NOMO-1 treated with DMSO at 0.1 percent for 48 hours (cell line): ENCODE measurements around the gene RBM5.

ENCODE experiments used
- DNase-seq: peaks from one replicate; lab custom pipeline; 2025; ENCODE audit not compliant: unreplicated experiment; lab: John Stamatoyannopoulos, UW

The RBM5 gene

DNA sequence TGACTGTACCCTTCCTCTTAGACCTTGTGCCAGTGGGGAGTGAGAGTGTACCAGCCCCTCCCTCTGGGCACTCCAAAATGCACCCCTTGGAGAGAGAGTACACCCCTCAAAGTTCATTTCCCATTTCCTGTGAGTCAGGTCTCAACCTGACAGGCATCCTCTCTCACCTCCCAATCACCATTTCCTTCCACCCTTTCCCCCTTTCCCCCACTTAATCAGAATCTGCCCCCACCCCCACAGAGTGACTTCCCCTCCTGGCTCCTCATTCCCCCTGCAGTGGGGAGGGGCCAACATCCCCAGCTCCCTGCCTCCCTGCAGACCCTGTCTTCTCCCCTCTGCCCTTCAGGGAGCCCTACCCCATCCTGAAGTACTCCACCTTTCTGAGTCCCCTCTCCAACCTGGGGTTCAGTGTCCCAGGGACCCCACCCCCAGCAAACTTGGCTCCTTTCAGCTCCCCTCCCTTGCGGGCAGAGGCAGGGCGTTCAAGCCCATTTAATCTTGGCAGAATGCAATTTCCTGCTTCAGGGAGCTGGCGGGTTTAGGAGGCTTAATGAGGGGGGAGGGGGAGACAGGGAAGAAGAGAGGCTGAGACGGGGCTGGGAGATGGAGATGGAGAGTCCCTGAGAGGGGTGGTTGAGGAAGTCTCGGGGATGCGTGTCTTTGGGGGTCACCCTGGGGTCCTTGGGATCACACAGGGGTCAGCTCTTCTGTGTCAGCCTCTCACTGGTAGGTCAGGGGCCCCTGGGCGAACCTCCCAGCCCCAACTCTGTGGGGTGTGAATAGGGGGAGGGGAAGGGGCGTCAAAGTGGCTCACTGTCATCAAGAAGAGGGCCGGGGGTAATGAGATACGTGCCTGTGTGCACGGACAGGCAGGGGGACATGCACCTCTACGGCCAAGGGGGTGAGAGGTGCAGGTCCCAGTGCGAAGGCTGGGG, 49.8 kb downstream of the RBM5 start:
- DNase-seq: peak; percentile 15

DNA sequence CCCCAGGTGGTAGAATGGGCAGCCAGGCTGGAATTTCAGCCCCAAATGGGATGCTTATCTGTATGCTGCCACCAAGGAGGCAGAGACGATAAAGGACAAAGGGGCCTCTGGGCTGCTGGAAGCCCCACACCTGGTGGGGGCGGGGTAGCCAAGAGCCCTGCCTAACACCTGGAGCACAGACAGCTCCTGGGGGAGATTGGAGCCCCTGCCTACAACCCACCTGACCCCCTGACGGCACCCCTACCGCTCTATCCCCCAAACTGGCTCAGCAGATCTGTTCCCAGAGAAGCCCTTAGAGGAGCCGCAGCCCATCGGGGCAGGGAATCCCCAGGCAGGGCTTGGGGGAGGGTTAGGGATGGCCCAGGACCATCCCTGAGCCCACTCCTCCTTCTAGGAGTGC, 50.6 kb downstream of the RBM5 start:
- DNase-seq: no peak

DNA sequence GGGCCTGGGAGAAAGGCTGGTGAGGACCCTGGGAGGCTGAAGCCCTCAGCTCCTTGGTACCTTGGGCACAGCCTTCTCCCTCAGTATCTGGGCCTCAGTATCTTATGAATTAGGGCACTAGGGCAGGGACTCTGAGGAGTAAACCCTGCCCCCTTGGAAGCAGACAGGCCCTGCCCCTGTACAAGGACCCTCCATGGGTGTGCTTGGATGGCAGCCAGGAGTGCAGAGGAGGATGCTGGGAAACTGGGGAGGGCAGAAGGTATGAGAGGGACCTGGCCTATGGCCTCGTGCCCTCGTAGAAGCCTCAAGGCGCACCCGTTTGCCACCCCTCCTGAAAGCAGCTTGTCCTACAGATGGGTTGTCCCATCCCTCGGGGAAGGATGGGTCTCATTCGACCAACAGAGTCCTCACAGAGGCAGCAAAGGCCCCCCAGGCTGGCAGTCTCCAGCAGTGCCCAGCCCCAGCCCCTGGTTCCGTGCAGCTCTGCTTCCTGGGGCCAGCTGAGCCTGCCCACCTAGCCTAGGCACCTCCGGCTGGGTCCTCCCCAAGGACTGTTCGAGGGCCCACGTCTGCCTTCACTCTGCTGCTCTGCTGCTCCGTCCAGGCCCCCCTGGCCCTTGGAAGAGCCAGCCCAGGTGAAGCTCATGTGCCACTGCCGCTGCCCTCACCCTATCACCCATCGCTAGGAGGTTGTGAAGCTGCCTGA, 51.2 kb downstream of the RBM5 start:
- DNase-seq: no peak

DNA sequence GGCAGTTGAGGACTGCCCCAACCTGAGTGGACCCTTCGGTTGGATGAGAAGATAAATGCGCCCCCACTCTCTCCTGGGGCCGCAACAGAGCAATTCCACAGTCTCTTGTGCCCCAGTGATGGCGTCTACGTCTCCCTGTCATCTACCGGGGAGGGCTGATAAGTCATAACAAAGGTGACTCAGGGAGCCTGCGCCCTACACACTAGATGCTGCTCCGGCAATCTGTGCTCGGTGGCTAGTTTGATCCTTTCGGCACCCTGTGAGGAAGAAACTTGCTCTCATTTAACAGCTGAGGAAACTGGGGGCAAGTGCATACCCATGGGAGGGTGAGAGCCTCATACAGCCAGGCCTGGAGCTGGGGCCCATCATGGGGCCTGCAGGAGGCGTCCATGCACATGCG, 52.3 kb downstream of the RBM5 start:
- DNase-seq: no peak

DNA sequence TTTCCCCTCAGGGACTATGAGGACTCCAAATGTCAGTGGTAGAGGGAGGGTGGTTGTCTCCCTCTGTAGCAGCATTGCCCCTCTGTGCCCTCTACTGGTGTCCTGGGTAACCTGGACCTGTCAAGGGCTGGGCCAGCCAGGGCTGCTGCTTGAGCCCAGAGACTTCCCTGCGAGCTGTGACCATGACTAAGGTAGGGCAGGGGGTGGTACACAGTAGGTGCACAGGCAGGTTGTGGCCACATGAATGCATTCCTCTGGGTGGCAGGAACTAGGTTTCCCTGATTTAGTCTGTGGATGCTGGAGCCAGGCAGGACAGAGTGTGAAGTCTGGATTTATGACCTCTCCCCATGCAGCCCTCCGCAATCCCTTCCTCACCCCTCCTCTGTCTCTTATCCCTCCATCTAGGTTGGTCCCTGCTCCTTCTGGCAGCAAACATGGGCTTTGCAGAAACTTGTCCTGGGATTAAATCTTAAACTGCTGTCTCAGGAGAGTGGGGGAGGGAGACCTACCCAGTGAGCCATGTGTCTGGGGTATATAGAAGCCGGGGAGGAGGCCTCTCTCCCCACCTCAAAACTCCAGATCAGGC, 57.7 kb downstream of the RBM5 start:
- no peak for DNase-seq

DNA sequence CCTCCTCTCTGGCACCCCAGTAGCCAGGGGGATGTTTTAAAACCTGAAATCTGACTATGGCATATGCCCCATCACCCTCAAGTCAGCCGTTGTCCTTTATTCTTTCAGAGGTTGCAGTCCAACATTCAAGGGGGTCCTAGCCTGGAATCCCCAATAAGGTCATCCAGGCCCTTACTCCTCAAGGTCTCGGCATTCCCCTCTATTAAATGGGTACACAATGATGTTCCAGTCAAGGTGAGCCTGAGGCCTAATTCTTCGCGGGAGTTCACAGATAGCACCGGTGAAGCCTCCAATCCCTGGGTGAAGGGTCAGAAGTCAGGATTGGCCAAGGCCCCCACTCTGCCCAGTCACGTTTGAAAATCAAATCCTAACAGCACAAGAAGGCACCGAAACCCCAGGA, 58.3 kb downstream of the RBM5 start:
- no peak for DNase-seq

DNA sequence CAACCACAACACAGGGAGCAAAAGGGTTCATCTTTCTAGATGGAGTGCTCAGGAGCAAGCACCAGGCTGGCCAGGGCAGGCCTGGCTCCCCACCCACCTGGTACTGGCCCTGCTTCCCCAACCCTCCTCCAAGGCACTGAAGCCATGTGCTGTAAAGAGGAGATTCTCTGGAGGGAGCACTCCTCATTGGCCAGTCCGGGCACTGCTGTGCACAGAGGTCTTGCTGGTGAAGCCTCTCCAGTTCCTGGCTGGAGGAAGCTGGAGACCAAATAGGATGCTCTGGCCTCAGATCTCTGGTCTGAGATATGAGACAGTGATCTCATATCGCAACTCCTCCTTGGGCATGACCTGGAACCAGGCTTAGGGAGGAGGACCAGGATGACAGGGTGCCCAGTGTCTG, 58.7 kb downstream of the RBM5 start:
- DNase-seq: no peak

DNA sequence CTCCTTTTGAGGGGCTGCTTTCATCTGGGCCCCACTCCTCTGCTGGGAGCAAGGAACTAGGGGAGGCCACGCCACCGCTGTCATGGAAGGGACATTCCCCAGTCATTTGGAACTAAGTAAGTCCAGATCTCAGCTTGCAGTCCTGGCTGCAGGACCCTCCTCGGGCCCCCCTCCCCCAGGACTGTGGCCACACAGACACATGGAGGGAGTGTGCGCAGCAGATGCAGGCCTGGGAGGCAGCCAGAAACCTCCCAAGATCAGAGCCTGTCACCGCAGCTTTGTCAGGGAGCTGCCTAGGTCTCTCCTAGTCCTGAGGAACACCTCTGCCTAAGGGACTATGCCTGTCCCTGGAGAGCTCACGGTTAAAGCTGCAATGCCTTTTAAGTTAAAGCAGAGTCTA, 59.1 kb downstream of the RBM5 start:
- DNase-seq: no peak

DNA sequence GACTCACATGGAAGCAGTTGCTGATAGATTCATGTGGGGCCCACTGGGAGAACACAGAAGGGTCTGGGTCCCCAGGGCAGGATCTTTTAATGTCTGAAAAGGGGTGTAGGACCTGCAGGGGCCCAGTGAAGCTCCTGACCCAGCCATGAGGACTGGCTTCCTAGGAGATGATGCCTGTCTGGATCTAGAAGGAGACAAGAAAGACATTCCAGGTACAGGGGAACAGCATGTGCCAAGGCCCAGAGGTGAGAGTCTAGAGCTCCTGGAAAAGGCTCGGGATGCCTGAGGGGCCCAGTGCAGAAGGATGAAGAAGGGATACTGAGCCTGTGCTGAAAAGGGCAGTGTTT, 61.7 kb downstream of the RBM5 start:
- no peak for DNase-seq

DNA sequence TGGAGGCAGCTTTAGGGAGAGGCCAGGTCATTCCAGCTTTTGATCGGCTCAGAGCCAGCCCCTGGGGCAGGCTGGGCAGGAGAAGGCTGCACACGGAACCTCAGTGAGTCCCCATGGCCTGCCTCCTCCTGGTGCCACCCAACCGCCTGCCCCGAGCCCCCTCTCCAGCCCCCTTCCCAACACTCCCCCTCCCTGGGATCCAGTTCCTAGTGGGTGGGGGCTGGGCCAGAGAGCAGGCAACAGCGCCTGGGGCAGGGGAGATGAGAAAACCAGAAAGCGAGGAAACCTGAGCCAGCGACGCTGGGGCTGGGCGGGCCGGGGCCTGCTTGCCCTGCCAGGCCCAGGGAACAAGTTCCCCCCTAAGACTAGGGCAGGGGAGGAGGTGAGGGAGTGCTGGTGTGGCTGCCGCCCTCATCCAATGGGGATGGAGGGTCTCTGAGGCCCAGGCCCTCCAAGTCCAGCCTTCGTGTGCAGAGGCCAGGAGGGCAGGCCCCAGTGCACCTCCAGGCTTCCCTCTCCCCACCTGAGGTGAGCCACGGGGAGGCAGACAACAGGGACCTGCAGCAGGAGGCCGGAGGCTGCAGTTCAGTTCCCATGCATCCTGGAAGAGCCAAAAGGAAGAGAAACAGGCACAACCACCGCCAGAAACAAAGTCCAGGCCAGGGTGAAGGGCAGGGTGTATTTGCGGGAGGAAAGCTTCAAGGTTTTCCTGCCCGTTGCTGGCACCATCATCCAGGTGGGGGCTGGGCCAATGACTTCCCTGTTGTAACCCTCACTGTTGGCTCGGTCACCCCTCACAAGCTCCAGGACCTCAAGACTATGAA, 62.4 kb downstream of the RBM5 start:
- DNase-seq: no peak

DNA sequence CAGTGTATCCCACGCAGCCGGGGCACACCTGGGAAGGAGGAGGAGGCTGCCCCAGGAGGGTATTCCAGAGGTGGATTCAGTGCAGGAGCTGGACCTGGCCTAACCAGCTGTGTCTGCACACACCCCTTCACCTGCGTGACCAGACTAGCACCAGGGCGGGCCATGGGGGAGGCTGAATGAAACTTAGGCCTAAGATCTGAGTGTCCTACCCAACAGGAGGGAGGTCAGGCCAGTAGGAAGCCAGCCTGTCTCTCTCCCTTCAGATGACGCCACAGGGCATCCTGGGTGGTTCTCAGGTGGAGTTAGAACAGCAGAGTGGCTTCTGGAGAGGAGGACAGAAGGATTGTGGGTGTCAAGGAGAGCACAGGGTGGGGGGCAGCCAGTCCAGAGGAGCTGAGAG, 63.0 kb downstream of the RBM5 start:
- no peak for DNase-seq

DNA sequence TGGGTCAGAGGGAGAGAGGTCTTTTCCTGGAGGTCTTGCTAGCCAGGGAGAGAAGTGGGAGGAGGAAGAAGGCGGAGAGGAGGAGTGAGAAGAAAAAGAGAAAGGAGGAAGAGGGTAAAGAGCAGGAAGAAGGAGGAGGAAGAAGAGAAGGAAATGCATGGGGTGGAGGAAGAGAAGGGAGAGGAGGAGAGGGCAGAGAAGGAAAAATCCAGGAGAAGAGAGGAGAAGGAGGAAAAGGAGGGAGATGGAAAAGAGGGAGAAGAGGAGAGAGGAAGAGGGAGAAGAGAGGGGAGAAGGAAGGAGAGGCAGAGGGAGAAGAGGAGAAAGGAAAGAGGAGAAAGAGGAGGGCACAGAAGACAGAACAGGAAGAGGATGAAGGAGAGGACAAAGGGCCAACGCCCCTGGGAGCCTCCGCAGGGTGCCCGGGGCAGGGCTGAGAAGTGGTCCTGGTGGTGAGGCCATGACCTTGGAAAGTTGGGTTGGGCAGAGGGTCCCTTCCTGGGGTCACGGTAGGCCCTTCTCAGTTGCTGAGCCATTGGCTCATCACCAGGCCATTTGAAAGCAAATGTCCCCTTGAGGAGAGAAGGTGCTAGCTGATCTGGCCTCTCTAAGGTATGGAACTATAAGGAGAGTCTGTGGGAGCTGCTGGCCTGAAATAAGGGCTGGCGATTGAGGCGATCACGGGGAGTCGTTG, 65.2 kb downstream of the RBM5 start:
- DNase-seq: no peak

DNA sequence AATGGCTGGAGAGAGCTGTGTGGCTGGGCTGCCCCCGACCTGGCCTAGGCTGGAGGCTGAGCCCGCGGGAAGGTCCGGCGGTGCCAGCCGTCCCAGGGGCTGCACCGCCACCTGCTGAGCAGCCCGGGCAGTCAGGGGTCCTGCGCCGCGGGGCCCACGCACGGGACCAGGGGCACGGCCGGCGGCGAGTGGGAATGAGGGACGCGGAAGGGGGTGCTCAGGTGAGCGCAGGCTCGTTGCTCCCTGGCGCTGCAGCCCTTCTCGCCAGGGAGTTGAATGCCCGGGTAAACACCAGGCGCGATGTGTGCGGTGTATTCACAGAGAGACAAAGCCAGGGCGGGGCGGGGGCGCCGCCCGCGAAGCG, 65.7 kb downstream of the RBM5 start:
- peak; percentile 9 for DNase-seq

DNA sequence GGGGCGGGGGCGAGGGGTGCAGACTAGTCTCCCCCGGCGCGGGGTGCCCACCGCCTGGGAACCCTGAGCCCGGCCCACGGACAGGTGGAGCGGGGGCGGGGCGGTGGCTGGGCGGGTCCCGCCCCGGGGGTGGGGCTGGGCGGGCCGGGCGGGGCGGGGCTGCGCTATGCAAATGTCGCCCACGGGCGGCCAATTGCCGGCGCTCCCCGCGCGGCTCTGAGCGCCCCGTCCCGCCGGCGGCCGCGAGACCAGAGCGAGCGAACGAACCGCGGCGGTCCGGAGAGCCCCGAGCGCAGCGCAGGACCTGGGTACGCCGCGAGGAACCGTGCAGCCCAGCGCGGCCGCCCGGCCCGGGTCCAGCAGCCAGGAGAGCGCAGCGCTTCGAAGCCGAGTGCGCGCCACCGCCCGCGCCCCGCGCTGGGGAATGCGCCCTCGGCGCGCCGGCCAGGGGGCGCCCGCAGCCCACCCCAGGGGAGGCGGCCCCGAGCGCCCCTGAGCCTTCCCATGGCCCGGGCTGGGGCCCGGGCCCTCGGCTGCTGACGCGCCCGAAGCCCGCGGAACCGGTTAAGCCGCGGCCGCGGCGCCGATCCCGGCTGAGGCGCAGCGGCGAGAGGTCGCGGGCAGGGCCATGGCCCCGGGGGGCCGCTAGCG, 66.2 kb downstream of the RBM5 start, which contains the start of gene SEMA3F:
TSS of gene SEMA3F (plus strand) at position 485 of the 651 bp plus-strand sequence. CDS start 4,299 bp downstream, outside the sequence.
- DNase-seq: peak; percentile 67

DNA sequence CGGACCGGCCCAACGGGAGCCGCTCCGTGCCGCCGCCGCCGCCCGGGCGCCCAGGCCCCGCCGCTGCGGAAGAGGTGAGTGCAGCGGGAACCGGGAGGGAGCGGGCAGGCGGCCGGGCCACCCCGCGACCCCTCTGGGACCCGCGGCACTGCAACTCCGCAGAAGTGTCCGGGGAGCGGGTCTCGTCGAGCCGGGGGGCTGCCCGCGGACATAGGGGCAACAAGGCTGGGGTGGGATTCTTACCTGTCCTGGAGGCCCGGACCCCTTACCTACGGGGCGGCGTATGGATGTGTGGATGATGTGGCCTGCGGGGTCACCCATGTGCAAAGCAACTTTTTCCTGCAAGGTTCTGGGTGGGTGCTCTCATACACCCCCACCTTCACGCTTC, 66.8 kb downstream of the RBM5 start:
- no peak for DNase-seq

DNA sequence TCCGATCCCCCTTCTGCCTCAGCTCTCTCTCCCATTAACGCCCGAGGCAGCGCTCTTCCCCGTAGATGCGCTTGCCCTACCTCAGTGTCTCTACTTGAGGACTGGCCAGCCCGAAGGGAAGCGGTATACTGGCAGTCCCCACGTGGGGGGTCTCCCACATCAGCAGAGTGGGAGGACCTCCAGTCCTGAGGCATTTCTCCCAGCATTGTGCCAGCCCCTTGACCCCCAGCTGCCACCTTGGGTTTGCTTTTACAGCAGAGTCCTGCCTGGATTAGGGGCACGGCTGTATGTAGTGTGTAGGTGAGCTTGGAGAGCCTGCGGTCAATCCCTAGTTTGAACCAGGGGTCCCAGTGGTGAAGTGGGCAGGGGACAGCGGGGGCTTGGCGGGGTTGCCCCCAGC, 67.2 kb downstream of the RBM5 start:
- DNase-seq: no peak

DNA sequence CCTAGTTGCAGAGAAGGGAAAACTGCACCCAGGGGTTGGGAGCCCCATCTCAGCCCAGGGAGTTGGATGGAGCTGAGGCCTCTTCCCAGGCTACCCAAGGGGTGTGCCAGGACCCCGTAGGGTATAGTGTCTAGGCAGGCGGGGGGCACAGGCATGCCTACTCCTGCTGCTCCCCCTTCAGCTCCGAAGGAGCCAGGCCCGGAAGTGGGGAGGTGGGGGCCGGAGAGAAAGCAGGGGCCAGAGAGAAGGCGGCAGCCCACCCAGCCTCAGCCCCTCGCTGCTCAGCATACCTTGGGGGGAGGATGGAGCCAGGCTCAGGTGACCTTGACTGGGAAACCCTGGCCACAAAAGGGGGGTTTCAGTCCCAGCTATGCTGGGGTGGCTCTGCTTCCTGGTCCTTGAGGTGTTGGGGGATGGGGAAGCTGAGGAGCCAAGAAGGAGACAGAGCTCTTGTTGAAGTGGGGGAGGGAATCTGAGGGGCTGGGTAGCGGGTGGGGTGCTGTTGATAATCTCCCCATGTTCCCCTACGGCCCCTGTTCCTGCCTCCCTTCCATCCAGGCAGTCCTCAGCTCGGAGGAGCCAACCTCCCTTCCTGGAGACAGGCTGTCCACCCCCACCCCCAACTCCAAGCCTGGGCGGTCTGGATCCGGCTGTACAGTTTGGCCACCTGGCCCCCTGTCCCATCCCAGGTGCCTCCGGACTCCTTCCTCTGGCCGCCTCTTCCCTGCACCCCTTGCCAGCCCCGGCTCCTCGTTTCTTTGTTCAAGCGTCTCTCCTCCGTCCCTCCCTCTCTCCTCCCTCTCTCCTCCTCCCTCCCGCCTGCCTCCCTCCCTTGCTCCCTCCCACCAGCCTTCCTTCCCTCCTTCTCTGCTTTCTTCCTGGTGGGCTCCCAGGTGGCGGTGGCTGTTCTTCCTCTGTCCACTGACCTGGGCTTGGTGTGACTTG, 68.1 kb downstream of the RBM5 start:
- DNase-seq: no peak

DNA sequence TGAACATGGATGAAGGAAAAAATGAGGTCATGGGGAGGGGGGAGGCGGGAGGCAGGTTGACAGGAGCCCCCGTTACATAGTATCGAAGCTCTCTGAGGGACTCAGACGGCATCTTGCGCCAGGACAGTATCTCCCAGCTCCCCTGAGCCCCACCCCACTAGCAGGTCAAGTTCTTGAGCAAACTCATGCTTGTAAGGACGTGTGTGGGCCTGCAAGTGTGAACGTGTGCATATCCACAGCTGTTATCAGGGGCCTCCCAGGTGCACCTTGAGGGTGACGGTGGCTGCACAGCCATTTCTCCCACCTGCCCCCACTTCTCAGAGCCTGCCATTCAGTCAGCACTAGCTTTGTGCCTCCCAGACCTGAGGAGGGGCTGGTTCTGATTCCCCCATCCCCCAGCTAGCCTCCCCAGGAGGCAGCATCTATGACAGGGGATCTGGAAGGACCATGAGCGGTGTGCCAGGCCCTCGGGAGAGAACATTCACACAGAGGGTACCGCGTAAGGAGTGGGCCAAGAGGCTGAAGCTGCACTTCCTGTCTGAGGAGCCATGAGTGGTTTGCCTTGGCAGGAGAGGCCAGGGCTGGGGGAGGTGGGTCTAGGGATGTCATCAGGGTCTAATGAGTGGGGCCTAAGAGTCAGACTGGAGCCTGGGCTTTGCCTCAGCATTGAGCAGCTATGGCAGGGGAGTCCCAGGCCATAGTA, 69.3 kb downstream of the RBM5 start:
- DNase-seq: peak; percentile 12
